HG03280 (cell line): ENCODE data around the gene GART.

Experiments
- ATAC-seq: cut with Tn5 transposase; IDR thresholded peaks from one replicate; pipeline ENCODE4 v1.9.1; 2021; ENCODE audit warnings: mild to moderate bottlenecking, moderate library complexity; ENCODE audit not compliant: unreplicated experiment

Gene GART

DNA sequence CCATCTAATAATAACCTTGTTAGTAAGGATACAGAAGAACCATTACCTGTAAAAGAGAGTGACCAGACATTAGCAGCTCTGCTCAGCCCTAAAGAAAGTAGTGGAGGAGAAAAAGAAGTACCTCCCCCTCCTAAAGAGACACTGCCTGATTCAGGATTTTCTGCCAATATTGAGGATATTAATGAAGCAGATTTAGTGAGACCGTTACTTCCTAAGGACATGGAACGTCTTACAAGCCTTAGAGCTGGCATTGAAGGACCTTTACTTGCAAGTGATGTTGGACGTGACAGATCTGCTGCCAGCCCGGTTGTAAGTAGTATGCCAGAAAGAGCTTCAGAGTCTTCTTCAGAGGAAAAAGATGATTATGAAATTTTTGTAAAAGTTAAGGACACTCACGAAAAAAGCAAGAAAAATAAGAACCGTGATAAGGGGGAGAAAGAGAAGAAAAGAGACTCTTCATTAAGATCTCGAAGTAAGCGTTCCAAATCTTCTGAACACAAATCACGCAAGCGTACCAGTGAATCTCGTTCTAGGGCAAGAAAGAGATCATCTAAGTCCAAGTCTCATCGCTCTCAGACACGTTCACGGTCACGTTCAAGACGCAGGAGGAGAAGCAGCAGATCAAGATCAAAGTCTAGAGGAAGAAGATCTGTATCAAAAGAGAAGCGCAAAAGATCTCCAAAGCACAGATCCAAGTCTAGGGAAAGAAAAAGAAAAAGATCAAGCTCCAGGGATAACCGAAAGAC is 12.5 kb upstream of the GART start:
- no peak for ATAC-seq

DNA sequence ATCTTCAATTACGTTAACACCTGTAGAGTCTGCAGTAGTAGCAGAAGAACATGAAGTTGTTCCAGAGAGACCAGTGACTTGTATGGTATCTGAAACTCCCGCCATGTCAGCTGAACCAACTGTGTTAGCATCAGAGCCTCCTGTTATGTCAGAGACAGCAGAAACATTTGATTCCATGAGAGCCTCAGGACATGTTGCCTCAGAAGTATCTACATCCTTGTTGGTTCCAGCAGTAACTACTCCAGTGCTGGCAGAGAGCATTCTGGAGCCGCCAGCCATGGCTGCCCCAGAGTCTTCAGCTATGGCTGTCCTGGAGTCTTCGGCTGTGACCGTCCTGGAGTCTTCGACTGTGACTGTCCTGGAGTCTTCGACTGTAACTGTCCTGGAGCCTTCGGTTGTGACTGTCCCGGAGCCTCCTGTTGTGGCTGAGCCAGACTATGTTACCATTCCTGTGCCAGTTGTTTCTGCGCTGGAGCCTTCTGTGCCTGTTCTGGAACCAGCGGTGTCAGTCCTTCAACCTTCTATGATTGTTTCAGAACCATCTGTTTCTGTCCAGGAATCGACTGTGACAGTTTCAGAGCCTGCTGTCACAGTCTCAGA is 11.2 kb upstream of the GART start:
- ATAC-seq = no peak

DNA sequence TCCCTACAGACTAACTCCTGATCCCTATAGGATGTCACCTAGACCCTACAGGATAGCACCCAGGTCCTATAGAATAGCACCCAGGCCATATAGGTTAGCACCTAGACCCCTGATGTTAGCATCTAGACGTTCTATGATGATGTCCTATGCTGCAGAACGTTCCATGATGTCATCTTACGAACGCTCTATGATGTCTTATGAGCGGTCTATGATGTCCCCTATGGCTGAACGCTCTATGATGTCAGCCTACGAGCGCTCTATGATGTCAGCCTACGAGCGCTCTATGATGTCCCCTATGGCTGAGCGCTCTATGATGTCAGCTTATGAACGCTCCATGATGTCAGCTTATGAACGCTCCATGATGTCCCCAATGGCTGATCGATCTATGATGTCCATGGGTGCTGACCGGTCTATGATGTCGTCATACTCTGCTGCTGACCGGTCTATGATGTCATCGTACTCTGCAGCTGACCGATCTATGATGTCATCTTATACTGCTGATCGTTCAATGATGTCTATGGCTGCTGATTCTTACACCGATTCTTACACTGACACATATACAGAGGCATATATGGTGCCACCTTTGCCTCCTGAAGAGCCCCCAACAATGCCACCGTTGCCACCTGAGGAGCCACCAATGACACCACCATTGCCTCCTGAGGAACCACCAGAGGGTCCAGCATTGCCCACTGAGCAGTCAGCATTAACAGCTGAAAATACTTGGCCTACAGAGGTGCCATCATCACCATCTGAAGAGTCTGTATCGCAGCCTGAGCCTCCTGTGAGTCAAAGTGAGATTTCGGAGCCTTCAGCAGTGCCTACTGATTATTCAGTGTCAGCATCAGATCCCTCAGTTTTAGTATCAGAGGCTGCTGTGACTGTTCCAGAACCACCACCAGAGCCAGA is 10.4 kb upstream of the GART start:
- ATAC-seq = no peak

DNA sequence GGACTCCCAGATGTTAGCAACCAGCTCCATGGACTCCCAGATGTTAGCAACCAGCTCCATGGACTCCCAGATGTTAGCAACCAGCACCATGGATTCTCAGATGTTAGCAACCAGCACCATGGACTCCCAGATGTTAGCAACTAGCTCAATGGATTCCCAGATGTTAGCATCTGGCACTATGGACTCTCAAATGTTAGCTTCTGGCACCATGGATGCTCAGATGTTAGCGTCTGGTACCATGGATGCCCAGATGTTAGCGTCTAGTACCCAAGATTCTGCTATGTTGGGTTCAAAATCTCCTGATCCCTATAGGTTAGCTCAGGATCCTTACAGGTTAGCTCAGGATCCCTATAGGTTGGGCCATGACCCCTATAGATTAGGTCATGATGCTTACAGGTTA is 9.7 kb upstream of the GART start:
- no peak for ATAC-seq

DNA sequence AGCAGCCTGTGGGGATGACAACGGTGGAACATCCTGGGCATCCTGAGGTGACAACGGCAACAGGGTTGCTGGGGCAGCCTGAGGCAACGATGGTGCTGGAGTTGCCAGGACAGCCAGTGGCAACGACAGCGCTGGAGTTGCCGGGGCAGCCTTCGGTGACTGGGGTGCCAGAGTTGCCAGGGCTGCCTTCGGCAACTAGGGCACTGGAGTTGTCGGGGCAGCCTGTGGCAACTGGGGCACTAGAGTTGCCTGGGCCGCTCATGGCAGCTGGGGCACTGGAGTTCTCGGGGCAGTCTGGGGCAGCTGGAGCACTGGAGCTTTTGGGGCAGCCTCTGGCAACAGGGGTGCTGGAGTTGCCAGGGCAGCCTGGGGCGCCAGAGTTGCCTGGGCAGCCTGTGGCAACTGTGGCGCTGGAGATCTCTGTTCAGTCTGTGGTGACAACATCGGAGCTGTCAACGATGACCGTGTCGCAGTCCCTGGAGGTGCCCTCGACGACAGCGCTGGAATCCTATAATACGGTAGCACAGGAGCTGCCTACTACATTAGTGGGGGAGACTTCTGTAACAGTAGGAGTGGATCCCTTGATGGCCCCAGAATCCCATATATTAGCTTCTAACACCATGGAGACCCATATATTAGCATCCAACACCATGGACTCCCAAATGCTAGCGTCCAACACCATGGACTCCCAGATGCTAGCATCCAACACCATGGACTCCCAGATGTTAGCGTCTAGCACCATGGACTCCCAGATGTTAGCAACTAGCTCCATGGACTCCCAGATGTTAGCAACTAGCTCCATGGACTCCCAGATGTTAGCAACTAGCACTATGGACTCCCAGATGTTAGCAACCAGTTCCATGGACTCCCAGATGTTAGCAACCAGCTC is 9.1 kb upstream of the GART start:
- no peak for ATAC-seq

DNA sequence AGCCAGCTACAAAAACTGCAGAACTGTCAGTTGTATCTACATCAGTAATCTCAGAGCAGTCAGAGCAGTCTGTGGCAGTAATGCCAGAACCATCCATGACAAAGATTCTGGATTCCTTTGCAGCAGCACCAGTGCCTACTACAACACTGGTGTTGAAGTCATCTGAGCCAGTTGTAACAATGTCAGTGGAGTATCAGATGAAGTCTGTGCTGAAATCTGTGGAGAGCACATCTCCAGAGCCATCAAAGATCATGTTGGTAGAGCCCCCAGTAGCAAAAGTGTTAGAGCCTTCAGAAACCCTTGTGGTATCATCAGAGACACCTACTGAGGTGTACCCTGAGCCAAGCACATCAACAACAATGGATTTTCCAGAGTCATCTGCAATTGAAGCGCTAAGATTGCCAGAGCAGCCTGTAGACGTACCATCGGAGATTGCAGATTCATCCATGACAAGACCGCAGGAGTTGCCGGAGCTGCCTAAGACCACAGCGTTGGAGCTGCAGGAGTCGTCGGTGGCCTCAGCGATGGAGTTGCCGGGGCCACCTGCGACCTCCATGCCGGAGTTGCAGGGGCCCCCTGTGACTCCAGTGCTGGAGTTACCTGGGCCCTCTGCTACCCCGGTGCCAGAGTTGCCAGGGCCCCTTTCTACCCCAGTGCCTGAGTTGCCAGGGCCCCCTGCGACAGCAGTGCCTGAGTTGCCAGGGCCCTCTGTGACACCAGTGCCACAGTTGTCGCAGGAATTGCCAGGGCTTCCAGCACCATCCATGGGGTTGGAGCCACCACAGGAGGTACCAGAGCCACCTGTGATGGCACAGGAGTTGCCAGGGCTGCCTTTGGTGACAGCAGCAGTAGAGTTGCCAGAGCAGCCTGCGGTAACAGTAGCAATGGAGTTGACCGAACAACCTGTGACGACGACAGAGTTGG is 8.2 kb upstream of the GART start:
- no peak for ATAC-seq

DNA sequence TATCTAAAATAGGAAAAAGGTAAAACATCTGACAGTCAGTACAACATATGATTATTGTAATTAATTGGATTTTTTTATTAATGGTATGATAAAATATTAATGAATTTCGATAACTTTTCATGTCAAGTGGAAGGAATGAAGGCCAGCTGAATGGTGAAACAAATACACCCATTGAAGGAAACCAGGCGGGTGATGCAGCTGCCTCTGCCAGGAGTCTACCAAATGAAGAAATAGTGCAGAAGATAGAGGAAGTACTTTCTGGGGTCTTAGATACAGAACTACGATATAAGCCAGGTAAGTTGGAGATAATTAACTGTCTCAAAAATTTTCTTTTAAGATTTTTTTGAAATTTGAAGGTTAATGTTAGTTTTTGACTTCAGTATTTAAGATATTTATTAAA is 4.2 kb upstream of the GART start:
- ATAC-seq = no peak

DNA sequence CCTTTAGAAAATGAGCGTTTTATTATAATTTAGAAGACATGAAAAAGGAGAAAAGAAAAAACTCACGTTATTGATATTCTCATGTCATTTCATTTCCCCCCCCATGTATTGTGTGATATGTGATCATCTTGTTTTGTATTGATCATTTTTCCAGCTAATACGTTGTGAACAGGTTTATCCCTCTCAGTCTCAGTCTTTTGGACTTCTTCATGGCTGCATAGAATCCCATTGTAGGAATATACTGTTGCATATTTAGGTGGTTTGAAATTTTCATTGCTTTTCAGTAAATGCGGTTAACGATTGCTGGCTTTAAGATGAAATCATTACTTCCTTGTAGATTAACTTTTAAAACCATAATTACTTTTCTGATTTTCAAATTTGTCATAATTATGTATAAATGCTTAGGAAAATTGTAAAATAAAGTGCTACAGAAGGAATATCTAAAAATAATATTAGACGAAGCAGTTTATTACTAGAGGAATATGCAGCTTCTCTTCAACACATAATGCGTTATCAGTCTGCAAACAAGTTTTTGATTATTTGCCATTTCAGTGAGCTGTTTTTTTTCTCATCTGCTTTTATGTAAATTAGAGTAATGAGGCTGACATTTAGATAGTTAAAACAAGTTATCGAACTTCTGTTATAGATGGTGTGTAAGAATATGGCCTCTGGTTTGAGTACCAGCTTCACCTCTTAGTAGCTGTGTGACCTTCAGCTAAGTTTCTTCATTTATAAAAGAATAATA is 2.7 kb upstream of the GART start:
- ATAC-seq = no peak

DNA sequence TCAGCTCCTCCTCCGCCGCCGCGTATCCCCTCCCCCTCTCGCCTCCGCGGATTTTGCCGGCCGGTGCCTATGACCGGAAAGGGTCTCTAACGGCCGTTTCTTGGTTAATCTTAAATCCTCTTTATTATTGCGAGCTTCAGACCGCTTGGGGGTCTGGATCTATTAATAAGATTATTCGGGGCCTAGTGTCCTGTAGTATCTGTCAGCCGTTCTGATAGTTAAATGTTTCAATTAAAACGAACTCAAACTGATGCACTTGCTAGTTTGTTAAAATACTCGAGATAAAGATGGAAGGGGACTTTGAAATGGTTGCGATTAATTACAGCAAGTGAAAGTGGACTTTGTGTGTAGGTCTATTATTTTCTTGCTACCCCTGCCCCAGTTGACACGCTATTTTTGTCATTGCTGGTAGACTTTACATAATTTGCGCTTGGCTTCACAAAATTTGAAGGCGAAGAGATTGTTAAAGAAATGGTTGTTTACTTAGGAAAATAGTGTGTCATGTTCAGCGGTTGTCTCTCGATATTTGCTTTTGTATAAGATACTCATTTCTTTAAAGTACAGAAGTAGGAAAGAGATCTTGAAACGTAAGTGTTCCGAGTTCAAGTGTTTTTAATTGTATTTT is 1.7 kb upstream of the GART start:
- ATAC-seq = peak; percentile 17

DNA sequence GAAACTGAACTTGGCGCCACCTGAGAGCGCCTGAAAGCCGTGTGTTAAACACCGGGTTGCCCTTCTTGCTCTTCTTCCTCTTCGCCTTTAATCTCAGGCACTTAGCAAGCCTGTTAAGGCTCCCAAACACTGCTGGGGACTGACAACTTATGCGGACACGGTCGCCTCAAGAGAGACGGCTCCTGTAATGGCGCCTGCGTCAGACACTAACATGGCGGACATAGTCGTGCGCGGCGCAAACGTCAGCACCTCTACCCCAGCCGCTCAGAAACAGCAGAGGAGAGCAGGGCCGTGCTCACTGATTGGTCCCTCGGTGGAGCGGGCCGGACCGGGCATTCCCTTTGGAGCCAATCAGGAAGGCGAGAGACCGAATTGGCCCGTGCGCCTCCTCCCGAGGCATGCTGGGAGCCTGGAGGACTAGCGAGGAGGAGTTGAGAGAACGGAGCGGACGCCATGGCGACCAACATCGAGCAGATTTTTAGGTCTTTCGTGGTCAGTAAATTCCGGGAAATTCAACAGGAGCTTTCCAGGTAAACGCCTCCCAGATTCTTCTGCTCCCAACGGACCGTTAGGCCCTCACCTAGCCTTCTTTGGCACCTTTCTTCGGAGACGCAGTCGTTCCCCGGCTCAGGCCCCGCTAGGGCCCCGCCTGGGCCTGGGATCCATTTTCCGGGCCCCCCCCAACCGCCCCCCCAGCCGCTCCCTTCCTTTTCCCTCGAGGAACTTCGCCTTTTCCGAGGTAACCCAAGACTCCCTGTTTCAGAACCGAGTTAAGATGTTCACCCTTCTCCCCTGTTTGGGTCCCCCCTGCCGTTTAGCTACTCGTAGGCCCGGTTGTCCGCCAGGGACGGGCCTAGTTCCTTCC is 955 bp upstream of the GART start, which contains the start of gene SON:
Gene SON (plus strand): TSS at position 399 of the 865 bp plus-strand sequence. CDS start 55 bp downstream, at position 454.
- ATAC-seq = peak; percentile 93

DNA sequence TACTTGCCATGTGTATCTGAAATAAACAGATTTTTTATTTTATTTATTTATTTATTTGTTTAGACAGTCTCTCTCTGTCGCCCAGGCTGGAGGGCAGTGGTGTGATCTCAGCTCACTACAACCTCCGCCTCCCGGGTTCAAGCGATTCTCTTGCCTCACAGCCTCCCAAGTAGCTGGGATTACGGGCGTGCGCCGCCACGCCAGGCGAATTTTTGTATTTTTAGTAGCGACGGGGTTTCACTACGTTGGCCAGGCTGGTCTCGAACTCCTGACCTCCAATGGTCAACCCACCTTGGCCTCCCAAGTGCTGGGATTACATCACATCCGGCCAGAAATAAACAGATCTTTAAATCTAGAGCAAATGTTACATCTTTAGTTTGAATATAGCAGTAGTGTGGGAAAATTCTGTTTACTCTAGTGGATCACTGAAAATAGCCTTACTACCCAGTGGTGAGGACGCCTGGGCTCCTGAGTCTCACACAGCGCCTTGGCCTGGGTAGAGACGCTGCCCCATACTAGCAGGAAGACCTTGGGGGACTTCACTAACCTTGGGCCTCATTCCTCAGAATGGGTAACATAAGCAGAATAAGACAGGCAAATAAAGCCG is 709 bp downstream of the GART start:
- ATAC-seq = no peak

DNA sequence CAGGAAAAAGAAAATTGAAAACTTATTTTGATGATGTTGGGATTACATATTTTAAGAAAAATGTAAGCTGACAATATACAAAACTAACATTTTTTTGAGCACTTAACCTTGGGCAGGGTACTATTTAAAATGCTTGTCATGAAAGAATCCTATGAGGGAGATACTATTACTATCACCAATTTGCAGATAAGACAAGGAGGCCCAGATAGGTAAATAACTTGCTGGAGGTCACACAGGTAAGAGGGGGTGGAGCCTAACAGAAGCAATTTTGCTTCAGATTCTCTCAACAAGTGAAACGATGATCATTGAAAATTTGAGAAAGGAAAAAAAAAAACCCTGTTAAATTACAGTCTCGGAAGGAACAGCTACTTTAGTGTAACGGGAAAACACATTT is 1.2 kb downstream of the GART start:
- ATAC-seq = no peak

DNA sequence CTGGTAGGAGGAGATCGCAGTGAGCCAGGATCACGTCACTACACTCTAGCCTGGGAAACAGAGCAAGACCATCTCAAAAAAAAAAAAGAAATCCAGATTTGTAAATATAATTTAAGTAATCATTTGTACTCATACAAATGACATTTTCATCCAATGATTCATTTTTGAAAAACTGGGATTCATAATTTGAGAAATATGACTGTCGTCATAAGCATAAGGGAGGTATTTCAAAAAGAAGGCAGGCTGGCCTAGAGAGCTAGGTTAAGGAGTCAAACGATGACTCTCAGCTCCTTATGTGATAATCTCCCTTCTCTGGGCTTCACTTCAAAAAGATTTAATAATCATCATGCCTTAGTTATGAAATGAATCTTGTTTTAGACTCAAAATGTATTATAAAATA is 2.3 kb downstream of the GART start:
- no peak for ATAC-seq

DNA sequence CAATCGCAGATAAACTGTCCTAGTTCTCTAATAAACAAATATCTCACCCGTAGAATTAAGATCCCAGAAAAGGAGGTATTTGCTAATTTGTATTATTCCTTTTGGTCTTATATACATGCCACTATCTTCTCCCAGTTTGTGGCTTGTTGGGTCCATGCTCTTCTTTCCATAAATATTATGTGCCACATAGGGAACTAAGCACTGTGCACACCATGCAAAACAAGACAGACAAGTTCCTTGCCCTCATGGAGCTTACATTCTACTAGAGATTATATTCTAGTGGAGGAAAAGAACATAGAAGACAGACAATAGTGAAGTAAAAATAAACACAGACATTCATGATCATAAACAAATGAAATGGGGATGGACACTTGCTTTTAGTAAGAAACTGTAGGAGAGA is 4.7 kb downstream of the GART start:
- no peak for ATAC-seq

DNA sequence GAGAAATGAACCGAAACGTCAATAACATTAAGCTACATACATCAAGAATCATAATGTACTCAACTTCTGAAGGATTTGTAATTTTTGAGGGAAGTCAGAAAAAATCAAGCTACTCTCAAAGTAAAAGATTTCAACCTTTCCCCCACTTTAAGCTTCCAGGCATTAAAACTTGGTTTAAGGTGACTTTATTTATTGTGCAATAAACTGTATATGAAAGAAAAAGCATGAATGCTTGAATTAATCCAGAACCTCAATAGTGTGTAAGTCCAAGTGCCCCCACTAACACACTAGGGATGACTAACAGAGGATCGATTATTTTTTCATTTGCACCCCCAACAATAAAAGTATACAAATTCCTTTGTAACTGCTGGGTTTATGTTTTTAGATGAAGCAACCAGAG is 10.9 kb downstream of the GART start:
- no peak for ATAC-seq

DNA sequence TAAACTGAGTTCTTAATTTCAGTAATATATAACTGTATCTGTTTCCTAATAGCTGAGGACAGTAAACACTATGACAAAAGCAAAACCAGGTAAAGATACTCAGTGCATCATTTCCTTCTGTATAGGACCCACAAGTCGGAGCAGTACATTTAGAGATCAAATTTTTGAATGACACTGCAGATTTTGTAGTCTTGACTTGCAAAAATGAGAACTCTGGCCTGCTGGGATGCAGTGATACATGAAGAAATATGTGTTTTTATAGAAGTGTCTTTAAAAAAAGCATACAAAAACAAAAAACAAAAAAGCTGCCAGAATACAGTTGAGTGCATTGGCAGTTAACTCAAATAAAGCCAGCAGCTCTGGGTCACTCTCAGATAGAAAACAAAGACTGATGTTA is 19.0 kb downstream of the GART start:
- no peak for ATAC-seq

DNA sequence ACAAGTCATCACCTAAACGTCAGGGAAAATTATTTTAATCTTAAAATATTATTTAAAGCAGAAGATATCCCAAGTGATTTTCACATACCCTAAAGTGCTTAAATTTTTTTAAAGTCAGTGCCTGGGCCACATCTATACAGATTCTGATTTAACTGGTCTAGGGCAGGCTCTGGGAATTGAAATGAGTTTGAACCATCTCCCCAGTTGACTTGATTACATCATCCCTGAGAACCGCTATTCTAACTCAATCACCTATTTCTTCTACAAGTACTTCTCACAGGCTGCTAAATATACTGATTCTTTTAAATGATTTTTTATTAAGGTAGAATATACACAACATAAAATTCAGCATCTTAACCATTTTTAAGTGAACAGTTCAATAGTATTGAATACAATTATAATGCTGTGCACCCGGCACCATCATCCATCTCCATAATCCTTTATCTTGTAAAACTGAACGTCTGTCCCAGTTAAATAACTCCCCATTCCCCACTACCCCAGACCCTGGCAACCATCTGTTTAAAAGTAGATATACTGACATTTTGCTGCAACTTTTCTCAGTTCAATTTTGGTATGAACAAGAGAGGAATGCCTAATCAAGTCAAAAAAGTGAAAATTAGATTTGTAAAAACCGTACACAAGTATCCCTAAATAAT is 19.5 kb downstream of the GART start:
- no peak for ATAC-seq
